Hematopoietic multipotent progenitor cell treated with erythropoietin and hydrocortisone succinate and interleukin-3 and kit ligand, for 4 days (in vitro differentiated cells): ENCODE results near the gene TRAF3.

Source experiments
- DNase-seq: peaks from one replicate; pipeline ENCODE4 v3.0.0-alpha.2; 2015

Gene TRAF3

DNA sequence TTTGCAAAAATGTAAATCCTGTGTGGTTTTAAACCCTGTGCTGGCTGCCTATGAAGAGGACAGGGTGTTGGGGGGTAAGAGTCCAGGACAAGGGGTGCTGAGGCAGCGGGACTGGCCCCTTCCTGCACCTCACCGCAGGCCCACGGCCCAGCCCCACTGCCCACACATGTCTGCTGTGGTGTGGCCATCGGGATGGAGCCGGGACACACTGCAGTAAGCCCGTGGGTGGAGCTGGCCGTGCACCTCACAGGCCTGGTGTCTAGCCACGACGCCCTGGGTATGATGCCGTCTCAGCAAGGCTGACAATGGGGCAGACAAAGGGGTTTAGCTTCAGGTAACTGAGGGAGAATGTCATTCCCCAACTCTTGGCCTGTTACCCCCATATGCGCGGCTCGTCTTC is 164.8 kb downstream of the TRAF3 start:
- DNase-seq: no peak

DNA sequence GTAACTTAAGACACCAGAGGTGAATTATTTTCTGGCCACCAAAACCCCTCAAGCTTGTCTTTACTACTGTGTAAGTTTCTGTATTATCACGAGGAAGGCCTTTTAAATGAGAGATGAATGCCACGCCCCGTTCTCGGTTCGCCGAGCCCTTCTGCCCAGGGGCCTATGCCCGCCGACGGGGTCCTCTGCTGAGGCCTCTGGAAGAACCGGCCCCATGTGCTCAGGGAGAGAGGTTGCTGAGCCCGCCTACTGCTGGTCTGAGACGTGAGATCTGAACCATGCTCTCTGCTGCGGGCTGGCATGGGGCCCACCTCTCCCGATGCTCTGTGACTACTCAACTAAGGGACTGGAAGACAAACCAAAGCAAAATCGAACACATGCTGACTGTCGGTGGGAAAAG is 166.2 kb downstream of the TRAF3 start:
- no peak for DNase-seq

DNA sequence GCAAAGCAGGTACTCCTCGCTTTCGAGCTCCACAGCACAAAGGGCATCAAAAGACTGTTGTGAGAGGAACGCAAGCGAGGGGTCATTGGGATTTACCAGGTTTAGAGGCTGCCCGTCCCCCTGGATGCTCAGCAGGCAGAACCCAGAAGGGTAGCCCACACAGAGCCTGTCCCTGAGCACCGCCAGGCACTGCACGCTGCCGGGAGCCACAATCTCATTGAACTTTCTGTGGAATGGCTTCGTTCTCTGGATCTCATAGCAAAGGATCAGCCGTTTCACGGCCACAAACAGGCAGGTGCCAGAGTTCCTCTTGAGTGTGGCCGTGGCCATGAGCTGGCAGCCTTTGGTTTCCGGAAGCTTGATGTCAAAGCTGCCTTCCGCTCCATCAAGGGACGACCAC is 166.7 kb downstream of the TRAF3 start:
- no peak for DNase-seq

DNA sequence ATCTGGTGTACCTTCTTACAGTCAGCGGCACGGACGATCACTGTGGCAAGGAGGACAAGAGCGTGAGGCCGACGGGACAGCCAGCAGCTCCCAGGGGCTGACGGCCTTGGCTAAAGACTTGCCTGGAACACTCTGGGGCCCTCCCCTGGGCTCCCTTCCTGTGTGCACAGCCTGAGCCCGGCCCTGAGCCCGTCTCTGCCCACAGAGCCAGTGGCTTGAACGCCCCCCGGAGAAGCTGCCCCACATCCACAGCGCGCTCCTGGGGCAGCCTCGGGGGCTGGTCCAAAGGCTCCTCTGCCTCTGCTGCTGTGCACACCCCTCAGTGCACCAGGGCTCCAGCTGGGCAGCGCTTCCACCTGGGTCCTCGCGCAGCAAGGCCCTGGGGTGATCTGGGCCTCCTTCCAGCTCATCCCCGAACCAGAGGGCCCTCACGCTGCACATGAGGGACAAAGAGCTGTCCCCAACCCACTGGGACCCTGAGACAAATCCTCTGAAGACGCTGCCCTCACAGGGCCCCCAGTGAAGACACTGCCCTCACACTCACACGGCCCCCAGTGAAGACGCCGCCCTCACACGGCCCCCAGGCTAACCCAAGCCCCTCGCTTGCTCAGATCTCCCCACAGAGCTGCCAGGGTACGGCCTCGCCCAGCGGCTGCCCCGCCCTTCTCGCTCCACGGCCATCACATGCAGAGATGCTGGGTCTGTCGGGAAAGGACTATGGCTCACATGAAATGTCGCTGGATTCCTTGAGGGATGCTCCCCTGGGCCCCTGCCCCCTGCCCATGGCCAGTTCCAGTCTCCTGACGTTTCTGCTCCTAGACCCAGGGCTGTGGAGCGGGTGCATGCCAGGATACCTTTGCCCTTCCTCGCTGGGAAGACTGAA is 167.4 kb downstream of the TRAF3 start:
- no peak for DNase-seq

DNA sequence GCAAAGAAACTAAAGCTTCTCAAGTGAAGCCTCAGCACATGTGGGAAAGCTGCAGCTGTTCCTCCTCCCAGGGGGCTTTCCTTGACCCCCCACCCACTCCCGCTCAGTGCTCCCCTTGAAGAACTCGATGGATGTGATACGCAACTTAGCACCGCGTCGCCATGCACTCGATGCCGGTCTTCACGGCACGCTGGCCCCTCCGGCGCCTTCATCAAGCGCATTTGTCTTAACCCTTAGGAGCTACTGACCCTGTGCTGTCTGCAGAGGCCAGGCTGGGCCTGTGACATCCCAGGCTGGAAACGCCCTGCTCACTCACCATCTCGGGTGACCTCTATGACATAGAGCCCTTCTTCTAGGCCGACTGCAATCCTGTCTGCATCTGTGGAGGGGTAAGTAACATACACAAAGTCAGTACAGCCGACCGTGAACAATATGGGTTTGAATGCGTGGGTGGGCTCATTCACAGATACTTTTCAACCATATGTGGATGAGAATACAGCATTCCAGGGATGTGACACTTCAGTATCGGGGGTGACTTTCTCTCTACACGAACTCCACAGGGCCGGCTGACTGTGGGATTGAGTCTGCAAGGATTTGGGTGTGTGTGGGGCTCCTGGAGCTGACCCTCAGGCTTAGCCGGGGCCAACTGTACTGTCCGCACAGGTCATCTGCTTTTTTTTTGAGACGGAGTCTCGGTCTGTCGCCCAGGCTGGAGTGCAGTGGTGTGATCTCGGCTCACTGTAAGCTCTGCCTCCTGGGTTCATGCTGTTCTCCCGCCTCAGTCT is 168.3 kb downstream of the TRAF3 start:
- no peak for DNase-seq

DNA sequence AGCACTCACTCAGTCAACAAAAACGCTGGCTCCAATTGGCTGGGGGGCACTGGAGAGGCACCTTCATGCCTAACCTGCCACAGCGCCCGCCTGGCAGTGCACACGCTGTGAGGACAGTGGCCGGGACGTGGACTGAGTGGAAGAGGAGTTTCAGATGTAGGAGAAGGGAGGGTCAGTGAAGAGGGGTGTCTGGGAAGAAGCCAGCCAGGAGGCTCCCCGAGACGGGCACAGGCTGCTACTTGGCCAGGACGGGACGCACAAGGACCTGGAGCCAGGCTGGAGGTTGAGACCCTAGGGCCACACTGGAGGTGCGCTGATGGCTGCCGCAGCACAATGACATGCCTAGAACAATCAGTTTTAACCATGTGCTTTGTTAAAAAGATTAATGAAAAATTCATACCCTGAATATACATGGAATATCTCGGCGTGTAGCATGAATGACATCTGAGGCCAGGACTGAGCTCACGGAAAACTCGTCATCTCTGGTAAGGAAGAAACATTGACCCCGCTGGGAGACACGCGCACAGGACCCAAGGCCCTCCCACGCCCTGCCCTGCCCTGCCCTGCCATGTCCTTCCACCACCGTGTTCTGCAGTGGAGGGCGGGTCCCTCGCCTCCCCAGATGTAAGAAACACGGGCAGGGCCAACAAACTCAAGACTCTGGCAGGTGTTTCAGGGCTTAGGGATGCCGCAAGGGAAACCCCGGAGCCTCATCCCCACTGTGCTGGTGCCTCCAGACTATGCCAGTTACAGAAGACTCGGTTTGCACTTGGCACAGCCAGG is 170.3 kb downstream of the TRAF3 start:
- no peak for DNase-seq

DNA sequence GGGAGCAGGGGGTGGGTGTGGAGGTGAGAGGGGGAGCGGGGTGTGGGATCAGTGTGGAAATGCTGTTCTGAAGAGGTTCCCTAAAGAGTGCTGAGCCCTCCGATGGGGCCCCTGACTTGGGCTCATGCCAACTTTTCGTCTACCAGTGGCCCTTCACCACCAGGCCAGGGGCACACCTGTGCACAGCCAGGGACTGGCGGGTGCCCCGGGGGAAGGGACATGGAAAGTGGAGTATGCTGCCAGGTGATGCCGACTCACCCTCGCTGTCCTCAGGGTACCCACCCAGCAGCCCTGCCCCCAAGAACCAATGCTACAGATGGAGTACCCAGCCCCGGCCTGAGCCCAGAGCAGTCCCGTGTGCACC is 171.4 kb downstream of the TRAF3 start:
- DNase-seq: no peak

DNA sequence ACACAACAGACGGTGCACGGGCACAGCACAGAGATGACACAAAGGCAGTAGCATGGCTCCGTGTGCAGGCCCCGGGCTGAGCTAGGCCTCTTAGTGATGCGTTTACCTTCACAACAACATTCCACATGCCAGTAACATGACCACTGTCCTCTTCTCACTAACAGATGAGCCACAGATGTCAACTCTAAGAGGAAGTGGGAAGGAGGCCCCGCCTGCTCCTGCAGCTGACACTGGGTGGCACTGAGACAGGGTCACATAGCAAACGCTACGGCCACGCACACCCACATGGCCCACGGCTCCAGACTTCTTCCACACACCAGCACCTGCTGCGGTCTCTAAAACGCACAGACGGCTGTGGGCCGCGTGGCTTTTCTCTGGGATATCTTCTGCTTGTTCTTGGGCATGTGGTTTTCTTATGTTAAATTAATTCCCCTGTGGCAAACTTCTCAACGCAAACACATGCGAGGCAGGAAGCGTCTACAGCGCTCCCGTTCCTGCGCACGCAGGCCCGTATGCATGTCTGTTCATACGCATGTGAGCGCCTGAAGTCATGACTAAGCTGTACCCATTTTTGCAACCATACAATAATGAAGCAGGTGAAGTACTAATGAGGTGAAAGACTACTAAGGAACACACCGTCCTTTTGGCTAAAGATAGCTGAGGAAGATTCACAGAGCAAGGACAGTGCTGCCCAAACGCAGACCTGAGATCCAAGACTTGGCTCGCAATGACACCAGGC is 172.0 kb downstream of the TRAF3 start:
- peak; percentile 74 for DNase-seq

DNA sequence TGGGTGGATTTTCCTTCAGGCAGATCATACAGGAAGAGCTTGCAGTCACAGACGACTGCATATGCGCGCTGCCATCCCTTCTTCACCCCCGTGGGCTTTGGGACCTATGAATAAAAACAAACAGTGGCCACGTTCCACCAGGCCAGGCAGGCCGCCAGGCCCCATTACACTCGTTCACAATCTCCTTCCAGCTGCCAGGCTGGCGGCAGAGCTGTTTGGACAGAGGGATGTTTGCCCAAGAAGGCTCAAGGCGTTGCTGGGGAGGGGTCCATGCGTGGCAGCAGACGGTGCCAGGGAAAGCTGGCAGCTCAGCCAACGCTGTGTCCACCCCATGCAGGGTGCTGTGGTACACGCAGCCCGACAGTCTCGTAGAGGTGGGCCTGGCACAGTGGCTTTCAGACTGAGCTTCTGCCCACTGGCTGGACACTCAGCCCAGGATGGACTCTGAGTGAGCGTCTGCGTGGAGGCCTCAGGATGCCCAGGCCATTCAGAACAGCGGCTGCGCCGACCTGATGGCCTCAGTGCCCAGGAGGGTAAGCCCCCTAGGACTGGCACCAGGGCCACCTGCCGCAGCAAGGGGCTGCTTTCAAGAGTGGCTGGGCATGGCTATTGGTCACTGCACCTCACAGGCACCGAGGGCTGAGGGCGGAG is 172.7 kb downstream of the TRAF3 start:
- no peak for DNase-seq

DNA sequence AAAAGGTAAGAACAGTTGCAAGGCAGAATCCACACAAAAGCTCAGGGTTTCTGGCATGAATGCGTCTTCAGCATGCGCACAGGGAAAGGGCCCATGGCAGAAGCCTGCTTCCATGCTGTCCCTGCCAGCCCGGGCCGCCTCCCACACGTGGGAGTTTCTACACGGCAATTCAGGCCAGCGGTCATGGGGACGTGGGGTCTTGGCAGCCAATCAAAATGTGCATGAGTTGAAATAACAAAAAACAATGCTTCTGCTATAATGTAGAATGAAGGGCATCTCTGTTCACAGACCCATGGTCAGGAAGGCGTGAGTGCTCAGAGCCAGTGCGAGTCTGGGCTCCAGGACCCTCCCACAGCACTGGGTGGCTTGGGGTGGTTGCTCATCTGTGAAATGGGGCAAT is 173.8 kb downstream of the TRAF3 start:
- DNase-seq: no peak

DNA sequence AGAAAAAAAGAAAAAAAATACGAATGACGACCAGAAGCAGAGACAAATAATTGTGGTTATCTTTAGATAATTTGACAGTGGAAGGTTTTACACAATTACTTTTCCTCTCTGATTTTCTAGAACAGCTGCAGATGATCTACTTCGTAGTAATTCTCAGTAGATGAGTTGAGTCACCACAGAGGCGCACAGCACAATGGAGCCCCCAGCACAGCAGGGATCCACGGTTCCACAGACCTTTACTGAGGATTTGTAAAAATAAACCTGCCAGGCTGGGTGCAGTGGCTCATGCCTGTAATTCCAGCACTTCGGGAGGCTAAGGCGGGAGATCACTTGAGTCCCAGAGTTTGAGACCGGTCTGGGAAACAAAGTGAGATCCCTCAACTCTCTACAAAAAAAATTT is 174.6 kb downstream of the TRAF3 start:
- no peak for DNase-seq

DNA sequence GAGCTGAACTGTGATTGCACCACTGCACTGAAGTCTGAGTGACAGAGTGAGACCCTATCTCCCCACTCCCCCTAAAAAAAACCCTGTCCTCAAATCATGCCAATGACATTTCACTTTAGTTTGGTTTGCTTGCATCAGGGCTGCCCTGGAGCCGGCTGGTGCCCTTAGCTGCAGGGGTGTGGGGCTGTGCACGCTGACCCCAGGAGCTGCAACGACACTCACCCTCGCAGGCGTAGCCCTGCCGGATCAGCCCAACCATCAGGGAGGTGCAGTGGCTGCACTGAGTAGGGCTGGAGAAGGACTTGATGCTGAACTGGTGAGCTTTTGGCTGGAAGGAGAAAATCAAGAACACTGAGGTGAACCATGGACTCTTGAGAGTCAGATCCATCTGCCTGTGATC is 175.0 kb downstream of the TRAF3 start:
- DNase-seq: no peak

DNA sequence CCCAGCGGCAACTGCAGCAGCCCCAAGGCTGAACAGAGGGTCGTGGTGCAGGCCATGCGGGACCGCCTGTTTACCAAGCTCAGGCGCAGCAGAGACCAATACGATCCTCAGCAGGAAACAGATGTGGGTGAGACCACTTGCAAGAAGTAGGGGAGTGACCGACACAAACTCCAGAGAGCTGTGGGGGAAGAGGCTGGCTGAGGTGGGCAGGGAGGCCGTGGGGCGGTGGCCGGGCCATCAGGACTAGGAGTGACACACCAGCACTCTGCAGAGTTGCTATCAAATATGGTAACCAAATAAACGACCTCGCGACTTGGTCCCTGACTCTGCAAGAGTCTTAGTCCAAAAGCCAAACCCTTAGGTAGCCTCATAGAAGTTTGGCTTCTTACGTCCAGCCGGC is 175.9 kb downstream of the TRAF3 start:
- no peak for DNase-seq

DNA sequence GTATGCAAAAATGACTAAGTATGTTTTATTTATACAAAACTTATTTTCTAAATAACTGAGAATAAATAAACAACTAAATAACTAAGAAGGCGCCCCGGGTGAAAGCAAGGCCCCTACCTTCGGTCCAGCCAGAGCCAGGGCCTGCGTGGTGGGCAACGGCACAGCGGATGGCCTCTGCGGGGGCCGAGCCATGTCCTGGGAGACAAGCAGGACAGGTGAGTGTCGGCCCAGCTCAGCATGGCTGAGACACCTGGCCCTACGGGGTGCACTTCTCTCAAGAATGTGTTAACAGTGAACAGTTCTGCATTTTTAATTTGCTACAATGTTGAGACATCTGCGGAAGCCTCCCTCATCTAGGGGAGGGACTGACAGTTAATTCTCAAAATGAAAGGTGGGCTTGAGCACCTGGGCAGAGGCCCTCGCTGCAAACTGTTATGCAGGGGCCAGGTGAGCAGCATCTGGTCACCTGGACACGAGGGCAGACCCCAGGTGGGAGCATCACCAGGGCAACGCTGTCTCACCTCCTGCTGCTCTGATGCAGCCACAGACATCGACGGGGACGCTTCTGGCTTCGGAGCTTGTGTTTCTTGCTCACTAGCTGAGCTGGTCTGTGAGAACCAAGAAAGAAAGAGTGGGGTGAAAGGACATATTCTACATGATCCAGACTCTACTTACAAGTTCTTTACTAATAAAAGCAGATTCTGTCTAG is 177.0 kb downstream of the TRAF3 start:
- no peak for DNase-seq

DNA sequence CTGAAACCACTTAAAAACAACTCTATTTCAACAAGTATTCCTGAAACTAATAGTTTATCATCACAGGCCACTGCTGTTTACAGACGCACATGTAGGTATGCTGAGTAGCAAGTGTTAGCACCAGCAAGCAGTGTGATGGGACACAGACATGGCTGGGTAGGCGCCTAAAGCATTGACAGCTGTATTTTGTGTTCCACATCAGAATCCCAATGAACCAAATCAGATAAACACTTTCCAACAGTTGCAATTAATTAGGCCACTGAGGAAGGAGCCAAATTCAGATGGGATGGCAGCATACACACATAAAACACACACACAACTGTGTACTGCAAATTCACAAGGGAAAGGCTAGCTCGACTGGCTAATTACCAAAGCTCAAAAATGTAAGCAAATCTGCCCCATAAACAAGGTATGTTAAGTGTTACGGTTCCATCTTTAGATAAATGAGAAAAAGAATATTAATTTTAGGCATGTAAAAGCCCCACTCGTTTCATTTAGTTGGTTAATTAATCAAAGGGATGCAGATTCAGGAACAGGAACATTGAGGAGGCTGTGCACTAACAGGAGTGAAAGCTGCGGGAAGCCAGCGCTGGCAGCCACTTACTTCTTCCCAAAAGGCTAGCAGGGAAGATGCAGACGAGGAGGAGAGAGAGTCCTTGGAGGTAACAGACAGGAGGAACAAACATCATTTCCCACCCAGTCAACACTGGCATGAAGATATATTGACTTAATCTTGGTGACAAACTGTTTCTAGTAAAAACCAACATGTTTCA is 178.6 kb downstream of the TRAF3 start:
- DNase-seq: no peak

DNA sequence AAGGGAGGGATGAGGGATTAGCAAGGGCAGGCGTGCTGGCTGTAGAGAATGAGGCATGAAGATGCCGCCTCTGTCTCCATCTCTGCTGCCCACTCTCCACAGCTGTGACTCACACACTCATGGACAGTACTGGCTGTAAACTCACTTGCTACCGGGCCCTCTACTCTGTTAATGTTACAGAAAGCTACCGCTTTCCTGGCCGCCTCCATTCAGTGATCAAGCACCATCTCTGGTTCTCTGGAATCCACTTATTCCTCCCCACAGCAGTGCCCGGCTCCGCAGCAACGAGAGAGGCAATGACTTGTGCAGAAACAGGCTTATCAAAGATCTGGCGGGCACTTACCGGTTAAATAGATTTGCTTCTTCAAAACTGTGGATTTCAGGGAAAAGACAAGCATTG is 180.0 kb downstream of the TRAF3 start:
- DNase-seq: no peak

DNA sequence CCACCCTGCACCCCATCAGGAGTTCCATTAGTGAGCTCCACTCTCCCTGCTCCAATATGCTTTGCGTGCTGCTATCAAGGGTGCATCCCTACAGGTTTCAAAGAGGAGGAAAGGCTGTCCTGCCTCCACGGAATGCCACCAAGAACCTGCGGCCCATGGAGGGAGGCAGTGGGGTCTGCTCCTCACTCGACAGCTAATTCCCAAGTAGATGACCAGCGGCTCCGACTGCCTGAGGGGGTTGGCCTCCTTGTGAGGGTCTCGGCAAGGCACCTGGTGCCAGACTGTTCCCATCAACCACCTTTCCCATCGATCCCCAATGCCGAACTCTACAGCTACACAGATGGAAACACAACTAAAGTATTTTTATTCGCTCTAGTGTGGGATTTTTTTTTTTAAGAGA is 181.2 kb downstream of the TRAF3 start:
- DNase-seq: no peak
